ENCODE measurements around the gene CAPG.
"Not testable (repeated sequence)": the region's sequence is repeated elsewhere in the genome, so short reads cannot be mapped to it uniquely, and the experiment has no call there.

Gene CAPG

GRCh38 chr2:85393836-85394235 is 16.3 kb downstream of the CAPG start:
- no peaks in the 10 kb centered on the region for H3K27me3 ChIP-seq (ENCODE audit: control insufficient read depth in 1 of 2, insufficient read depth in 2 of 2, low read length in 2 of 2)
- peaks cover 33% of the 10 kb centered on the region for H3K4me1 ChIP-seq (ENCODE audit: control insufficient read depth, insufficient read depth, low read length)
- H3K4me3 ChIP-seq (ENCODE audit: low read length in 2 of 2), result no peak overlapping the region
- H3K27ac ChIP-seq (ENCODE audit: low read length), result no peak overlapping the region
- peaks cover 11 to 20% of the 10 kb centered on the region in 2 donors for H3K36me3 ChIP-seq (ENCODE audit: control insufficient read depth in 2 of 2, insufficient read depth in 2 of 2, low read length in 2 of 2)
- H3K9me3 ChIP-seq (ENCODE audit: control insufficient read depth in 2 of 2, low read length in 2 of 2), result no peaks in the 10 kb centered on the region
- H3K9ac ChIP-seq (ENCODE audit: low read length in 2 of 2), result no peak overlapping the region

- H3K36me3 ChIP-seq (ENCODE audit: control insufficient read depth in 2 of 2, insufficient read depth in 2 of 2, low read length in 2 of 2), result peaks cover 23 to 26% of the 10 kb centered on the region in 2 donors
- no peak overlapping the region for H3K27ac ChIP-seq (ENCODE audit: low read length)
- H3K9ac ChIP-seq (ENCODE audit: low read length in 2 of 2), result peak overlapping the region in 1 of 2 donors; percentile 13
- peaks cover 18% of the 10 kb centered on the region for H3K4me1 ChIP-seq (ENCODE audit: control insufficient read depth, insufficient read depth, low read length)
- H3K9me3 ChIP-seq (ENCODE audit: control insufficient read depth in 2 of 2, low read length in 2 of 2), result no peaks in the 10 kb centered on the region
- H3K4me3 ChIP-seq (ENCODE audit: low read length in 2 of 2), result no peak overlapping the region
- H3K27me3 ChIP-seq (ENCODE audit: control insufficient read depth in 1 of 2, insufficient read depth in 2 of 2, low read length in 2 of 2), result no peaks in the 10 kb centered on the region
Observed at GRCh38 chr2:85390941-85391669, 19.1 kb downstream of the CAPG start.

DNA sequence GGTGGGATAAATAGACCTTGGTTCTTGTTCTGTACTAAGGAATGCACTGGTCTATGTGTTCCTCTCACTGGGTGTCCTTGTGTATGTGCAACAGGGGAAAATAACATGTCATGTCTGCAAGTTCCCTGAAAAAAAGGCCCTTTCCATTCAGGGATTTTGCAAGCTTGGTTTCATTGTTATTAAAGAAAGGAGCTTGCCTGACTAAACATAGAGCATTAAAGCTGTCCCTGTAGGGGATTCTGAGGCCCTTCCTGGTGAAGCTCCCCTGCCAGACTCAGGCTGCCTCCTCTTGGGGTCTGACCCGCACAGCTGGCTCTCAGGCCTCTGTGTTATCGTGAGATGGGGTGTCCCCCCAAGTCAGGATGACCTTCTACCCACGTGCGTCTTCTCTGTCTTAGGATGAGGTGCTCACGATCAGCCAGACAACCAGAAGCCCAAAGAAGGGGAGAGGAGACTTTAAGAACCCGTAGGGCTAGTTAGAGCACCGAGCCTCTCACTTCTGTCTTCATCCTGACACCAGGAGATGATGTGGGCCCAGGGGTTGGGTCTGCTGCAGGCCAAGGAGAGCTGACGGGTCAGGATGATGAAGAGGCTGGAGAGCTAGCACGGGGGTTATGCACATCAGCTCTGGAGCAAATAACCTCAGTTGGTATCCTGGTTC is 21.2 kb downstream of the CAPG start:
- no peaks in the 10 kb centered on the region for H3K9me3 ChIP-seq (ENCODE audit: control insufficient read depth in 2 of 2, low read length in 2 of 2)
- H3K27me3 ChIP-seq (ENCODE audit: control insufficient read depth in 1 of 2, insufficient read depth in 2 of 2, low read length in 2 of 2), result no peaks in the 10 kb centered on the region
- peaks cover 25 to 30% of the 10 kb centered on the region in 2 donors for H3K36me3 ChIP-seq (ENCODE audit: control insufficient read depth in 2 of 2, insufficient read depth in 2 of 2, low read length in 2 of 2)
- H3K27ac ChIP-seq (ENCODE audit: low read length), result no peak overlapping the region
- no peak overlapping the region for H3K9ac ChIP-seq (ENCODE audit: low read length in 2 of 2)
- H3K4me1 ChIP-seq (ENCODE audit: control insufficient read depth, insufficient read depth, low read length), result peaks cover 4% of the 10 kb centered on the region
- H3K4me3 ChIP-seq (ENCODE audit: low read length in 2 of 2), result no peak overlapping the region

DNA sequence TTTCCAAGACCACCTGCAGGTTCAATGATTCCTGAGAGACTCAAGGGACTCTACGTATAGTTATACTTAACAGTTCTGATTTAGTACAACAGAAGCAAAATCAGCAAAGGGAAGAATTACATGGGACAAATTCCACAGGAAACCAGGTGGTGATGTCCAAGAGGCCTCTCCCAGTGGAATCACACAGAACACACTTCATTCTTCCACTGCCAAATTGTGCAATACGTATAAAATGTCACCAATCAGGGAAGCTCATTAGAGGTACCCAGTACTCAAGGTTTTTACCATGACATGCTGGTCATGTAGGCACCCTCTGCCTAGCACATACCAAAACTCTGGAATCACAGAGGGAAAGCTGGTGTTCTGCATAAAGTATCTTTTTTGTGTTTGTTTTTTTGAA is 22.4 kb downstream of the CAPG start:
- Histone ChIP-seq H3K9ac (ENCODE audit: low read length in 2 of 2) (no peak overlapping the region), H3K9me3 (ENCODE audit: control insufficient read depth in 2 of 2, low read length in 2 of 2) (no peaks in the 10 kb centered on the region), H3K4me1 (ENCODE audit: control insufficient read depth, insufficient read depth, low read length) (peaks cover 3% of the 10 kb centered on the region), H3K36me3 (ENCODE audit: control insufficient read depth in 2 of 2, insufficient read depth in 2 of 2, low read length in 2 of 2) (peaks cover 28 to 33% of the 10 kb centered on the region in 2 donors), H3K4me3 (ENCODE audit: low read length in 2 of 2) (no peak overlapping the region), H3K27me3 (ENCODE audit: control insufficient read depth in 1 of 2, insufficient read depth in 2 of 2, low read length in 2 of 2) (no peaks in the 10 kb centered on the region), H3K27ac (ENCODE audit: low read length) (no peak overlapping the region)

GRCh38 chr2:85385746-85386145 is 24.4 kb downstream of the CAPG start:
- Histone ChIP-seq H3K36me3 (ENCODE audit: control insufficient read depth in 2 of 2, insufficient read depth in 2 of 2, low read length in 2 of 2) (peaks cover 22 to 28% of the 10 kb centered on the region in 2 donors), H3K27me3 (ENCODE audit: control insufficient read depth in 1 of 2, insufficient read depth in 2 of 2, low read length in 2 of 2) (no peaks in the 10 kb centered on the region), H3K9me3 (ENCODE audit: control insufficient read depth in 2 of 2, low read length in 2 of 2) (no peaks in the 10 kb centered on the region), H3K4me1 (ENCODE audit: control insufficient read depth, insufficient read depth, low read length) (no peaks in the 10 kb centered on the region), H3K4me3 (ENCODE audit: low read length in 2 of 2) (no peak overlapping the region), H3K9ac (ENCODE audit: low read length in 2 of 2) (no peak overlapping the region), H3K27ac (ENCODE audit: low read length) (no peak overlapping the region)

GRCh38 chr2:85383850-85384249 is 26.3 kb downstream of the CAPG start:
- Histone ChIP-seq H3K27ac (ENCODE audit: low read length) (no peak overlapping the region), H3K4me1 (ENCODE audit: control insufficient read depth, insufficient read depth, low read length) (no peaks in the 10 kb centered on the region), H3K4me3 (ENCODE audit: low read length in 2 of 2) (no peak overlapping the region), H3K9ac (ENCODE audit: low read length in 2 of 2) (no peak overlapping the region), H3K9me3 (ENCODE audit: control insufficient read depth in 2 of 2, low read length in 2 of 2) (no peaks in the 10 kb centered on the region), H3K27me3 (ENCODE audit: control insufficient read depth in 1 of 2, insufficient read depth in 2 of 2, low read length in 2 of 2) (no peaks in the 10 kb centered on the region), H3K36me3 (ENCODE audit: control insufficient read depth in 2 of 2, insufficient read depth in 2 of 2, low read length in 2 of 2) (peaks cover 16 to 21% of the 10 kb centered on the region in 2 donors)

DNA sequence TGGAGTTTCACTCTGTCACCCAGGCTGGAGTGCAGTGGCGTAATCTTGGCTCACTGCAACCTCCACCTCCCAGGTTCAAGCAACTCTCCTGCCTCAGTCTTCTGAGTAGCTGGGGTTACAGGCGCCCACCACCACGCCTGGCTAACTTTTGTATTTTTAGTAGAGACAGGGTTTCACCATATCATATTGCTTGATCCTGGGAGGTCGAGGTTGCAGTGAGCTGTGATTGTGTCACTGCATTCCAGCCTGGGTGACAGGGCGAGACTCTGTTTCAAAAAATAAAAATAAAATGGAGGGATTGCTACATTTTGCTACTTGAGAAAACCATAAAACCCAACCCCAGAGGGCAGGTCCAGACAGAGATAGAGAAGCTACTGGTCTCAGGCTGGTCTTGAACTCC is 27.0 kb downstream of the CAPG start:
- H3K27ac ChIP-seq (ENCODE audit: low read length), result not testable (repeated sequence)
- H3K36me3 ChIP-seq (ENCODE audit: control insufficient read depth in 2 of 2, insufficient read depth in 2 of 2, low read length in 2 of 2), result peaks cover 13 to 18% of the 10 kb centered on the region in 2 donors

DNA sequence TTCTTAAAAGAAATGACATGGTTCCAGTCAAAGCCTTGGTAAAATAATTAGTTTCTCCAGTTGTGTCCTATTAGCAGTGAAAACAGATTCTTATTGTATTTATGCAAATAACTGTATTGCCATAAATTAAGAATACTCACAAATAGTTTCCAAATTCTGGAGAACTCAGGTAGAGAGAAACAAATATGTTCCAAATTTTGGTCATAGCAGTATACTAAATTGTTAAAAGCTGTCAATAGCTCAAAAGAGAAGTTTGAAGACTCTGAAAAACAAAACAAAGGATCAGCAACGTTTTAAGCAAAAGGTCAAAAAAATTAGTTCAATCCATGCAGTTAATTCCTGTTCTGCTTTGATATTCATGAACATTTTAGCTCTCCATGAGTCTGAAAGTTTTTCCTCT is 30.1 kb downstream of the CAPG start:
- Histone ChIP-seq H3K9me3 (ENCODE audit: control insufficient read depth in 2 of 2, low read length in 2 of 2) (no peaks in the 10 kb centered on the region), H3K36me3 (ENCODE audit: control insufficient read depth in 2 of 2, insufficient read depth in 2 of 2, low read length in 2 of 2) (peaks cover 24 to 27% of the 10 kb centered on the region in 2 donors), H3K27me3 (ENCODE audit: control insufficient read depth in 1 of 2, insufficient read depth in 2 of 2, low read length in 2 of 2) (no peaks in the 10 kb centered on the region), H3K27ac (ENCODE audit: low read length) (no peak overlapping the region), H3K4me3 (ENCODE audit: low read length in 2 of 2) (no peak overlapping the region), H3K9ac (ENCODE audit: low read length in 2 of 2) (no peak overlapping the region), H3K4me1 (ENCODE audit: control insufficient read depth, insufficient read depth, low read length) (peaks cover 5% of the 10 kb centered on the region)

More for the DNA sequence above, 27.0 kb downstream of the CAPG start:
- H3K9ac ChIP-seq (ENCODE audit: low read length in 2 of 2); H3K9me3 ChIP-seq (ENCODE audit: control insufficient read depth in 2 of 2, low read length in 2 of 2); H3K4me3 ChIP-seq (ENCODE audit: low read length in 2 of 2); H3K4me1 ChIP-seq (ENCODE audit: control insufficient read depth, insufficient read depth, low read length); H3K27me3 ChIP-seq (ENCODE audit: control insufficient read depth in 1 of 2, insufficient read depth in 2 of 2, low read length in 2 of 2): not testable (repeated sequence)

GRCh38 chr2:85378257-85378656 is 31.9 kb downstream of the CAPG start:
- Histone ChIP-seq H3K9ac (ENCODE audit: low read length in 2 of 2) (no peak overlapping the region), H3K36me3 (ENCODE audit: control insufficient read depth in 2 of 2, insufficient read depth in 2 of 2, low read length in 2 of 2) (peaks cover 17 to 24% of the 10 kb centered on the region in 2 donors)

DNA sequence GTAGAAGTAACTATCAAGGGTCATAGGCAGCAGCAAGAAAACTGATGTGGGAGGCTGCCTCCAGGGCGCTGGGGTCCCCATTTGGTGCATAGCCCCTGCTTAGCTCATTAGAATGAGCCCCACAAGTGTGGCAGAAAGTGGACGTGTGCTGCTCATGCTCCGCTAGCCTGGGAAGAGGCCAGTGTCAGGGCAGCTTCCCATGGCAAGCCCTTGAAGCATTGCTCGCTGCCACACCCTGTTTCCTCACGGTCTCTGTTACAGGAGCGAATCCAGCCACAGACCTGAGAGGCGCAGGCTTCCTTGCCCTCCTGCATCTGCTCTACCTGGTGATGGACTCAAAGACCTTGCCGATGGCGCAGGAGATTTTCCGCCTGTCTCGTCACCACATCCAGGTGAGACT is 33.1 kb downstream of the CAPG start:
- Histone ChIP-seq H3K9ac (ENCODE audit: low read length in 2 of 2) (no peak overlapping the region), H3K36me3 (ENCODE audit: control insufficient read depth in 2 of 2, insufficient read depth in 2 of 2, low read length in 2 of 2) (peaks cover 17 to 24% of the 10 kb centered on the region in 2 donors), H3K4me3 (ENCODE audit: low read length in 2 of 2) (no peak overlapping the region), H3K9me3 (ENCODE audit: control insufficient read depth in 2 of 2, low read length in 2 of 2) (no peaks in the 10 kb centered on the region), H3K27me3 (ENCODE audit: control insufficient read depth in 1 of 2, insufficient read depth in 2 of 2, low read length in 2 of 2) (no peaks in the 10 kb centered on the region), H3K27ac (ENCODE audit: low read length) (no peak overlapping the region), H3K4me1 (ENCODE audit: control insufficient read depth, insufficient read depth, low read length) (peaks cover 5% of the 10 kb centered on the region)

More at GRCh38 chr2:85378257-85378656, 31.9 kb downstream of the CAPG start:
- H3K9me3 ChIP-seq (ENCODE audit: control insufficient read depth in 2 of 2, low read length in 2 of 2), result no peaks in the 10 kb centered on the region
- H3K4me1 ChIP-seq (ENCODE audit: control insufficient read depth, insufficient read depth, low read length), result peaks cover 5% of the 10 kb centered on the region
- no peak overlapping the region for H3K4me3 ChIP-seq (ENCODE audit: low read length in 2 of 2)
- H3K27ac ChIP-seq (ENCODE audit: low read length), result no peak overlapping the region
- no peaks in the 10 kb centered on the region for H3K27me3 ChIP-seq (ENCODE audit: control insufficient read depth in 1 of 2, insufficient read depth in 2 of 2, low read length in 2 of 2)
